Measurements from ENCODE around the gene CDKN2B. TPM values are rescaled to one million over a fixed set of nuclear protein-coding genes. Genes with fewer than 3 reads are reported as not detected.

CDKN2B gene
- total RNA-seq, 3 donors from 2014 or later (not counting 1 experiment from before 2014, with no cell fraction given) = 0.16 to 0.30 TPM; not detected in 1

GRCh38 chr9:22033012-22033630 lies 24.0 kb upstream of the CDKN2B start:
- Histone ChIP-seq H3K27me3 (ENCODE audit: control insufficient read depth, insufficient read depth, low read length) (no peaks in the 10 kb centered on the region), H3K36me3 (ENCODE audit: control insufficient read depth, insufficient read depth, low read length) (no peaks in the 10 kb centered on the region), H3K9me3 (ENCODE audit: control insufficient read depth, insufficient read depth, low read length) (no peaks in the 10 kb centered on the region), H3K4me1 (ENCODE audit: control insufficient read depth, insufficient read depth, low read length) (peaks cover 6% of the 10 kb centered on the region), H3K4me3 (ENCODE audit: low read length) (no peak overlapping the region), H3K27ac (ENCODE audit: low read length) (no peak overlapping the region)
- 91% methylated on average over 6 of the region's 8 CpGs for WGBS (ENCODE audit: insufficient coverage)
- Mint-ChIP-seq H3K9me3 (no peaks in the 10 kb centered on the region), H3K4me1 (peaks cover 9 to 10% of the 10 kb centered on the region in 2 donors), H3K4me3 (no peak overlapping the region), H3K27ac (no peak overlapping the region), H3K36me3 (no peaks in the 10 kb centered on the region), H3K27me3 (ENCODE audit: low read depth in 2 of 2) (no peaks in the 10 kb centered on the region)
- no peak for ATAC-seq
- intact Hi-C loops (cut with micrococcal nuclease) = no loop called here
- no peak for DNase-seq
- no peak for TF ChIP-seq CTCF (IDR thresholded peaks at IDR 0.05)

DNA sequence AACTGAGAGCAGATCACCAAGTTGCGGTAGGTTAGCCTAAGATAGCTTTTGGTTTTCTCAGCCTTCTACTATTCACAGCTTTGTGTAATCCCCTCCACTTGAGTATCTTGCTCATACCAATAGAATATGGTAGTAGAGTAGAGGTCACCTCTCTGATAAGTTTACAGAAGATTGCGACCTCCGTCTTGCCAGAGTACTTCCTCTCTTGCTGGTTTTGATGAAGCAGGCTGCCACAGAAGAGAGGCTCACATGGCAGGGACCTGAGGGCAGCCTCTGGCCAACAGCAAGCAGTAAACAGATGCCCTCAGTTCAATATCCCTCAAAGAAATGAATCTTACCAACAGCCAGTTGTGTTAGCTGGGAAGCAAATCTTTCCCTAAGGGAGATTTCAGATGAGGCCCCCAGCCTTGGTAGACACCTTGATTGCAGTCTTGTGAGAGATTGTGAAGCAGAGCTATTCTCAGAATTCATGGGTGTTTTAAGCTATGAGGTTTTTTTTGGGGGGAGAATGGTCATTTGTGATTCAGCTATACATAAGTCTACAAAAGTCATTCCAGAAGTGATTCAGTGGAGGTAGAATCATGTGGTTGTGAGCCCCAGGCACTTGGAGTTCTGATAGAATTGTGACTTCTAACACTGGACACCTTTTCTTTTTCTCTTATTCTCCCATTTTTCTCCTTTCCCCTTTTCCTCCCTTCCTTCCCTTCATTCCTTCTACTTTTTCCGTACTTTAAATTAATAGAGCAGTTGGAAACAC lies 22.7 kb upstream of the CDKN2B start:
- DNase-seq (no peak), ATAC-seq (no peak)
- Histone ChIP-seq H3K27ac (ENCODE audit: low read length) (no peak overlapping the region), H3K4me3 (ENCODE audit: low read length) (no peak overlapping the region), H3K9me3 (ENCODE audit: control insufficient read depth, insufficient read depth, low read length) (no peaks in the 10 kb centered on the region), H3K4me1 (ENCODE audit: control insufficient read depth, insufficient read depth, low read length) (peaks cover 6% of the 10 kb centered on the region), H3K27me3 (ENCODE audit: control insufficient read depth, insufficient read depth, low read length) (no peaks in the 10 kb centered on the region), H3K36me3 (ENCODE audit: control insufficient read depth, insufficient read depth, low read length) (no peaks in the 10 kb centered on the region)
- Mint-ChIP-seq H3K4me3 (no peak overlapping the region), H3K36me3 (no peaks in the 10 kb centered on the region), H3K27me3 (ENCODE audit: low read depth in 2 of 2) (peaks cover 0 to 2% of the 10 kb centered on the region in 2 donors), H3K4me1 (peaks cover 9 to 10% of the 10 kb centered on the region in 2 donors), H3K27ac (no peak overlapping the region), H3K9me3 (no peaks in the 10 kb centered on the region)
- no peak for TF ChIP-seq CTCF (IDR thresholded peaks at IDR 0.05)
- intact Hi-C loops (cut with micrococcal nuclease) = no loop called here
- 65% methylated on average over 3 of the region's 4 CpGs for whole genome bisulfite sequencing (ENCODE audit: insufficient coverage)

GRCh38 chr9:22030101-22030598 lies 21.0 kb upstream of the CDKN2B start:
- intact Hi-C loops (cut with micrococcal nuclease) = no loop called here
- Histone ChIP-seq H3K4me1 (ENCODE audit: control insufficient read depth, insufficient read depth, low read length) (no peaks in the 10 kb centered on the region), H3K27me3 (ENCODE audit: control insufficient read depth, insufficient read depth, low read length) (no peaks in the 10 kb centered on the region), H3K9me3 (ENCODE audit: control insufficient read depth, insufficient read depth, low read length) (no peaks in the 10 kb centered on the region), H3K27ac (ENCODE audit: low read length) (no peak overlapping the region), H3K4me3 (ENCODE audit: low read length) (no peak overlapping the region), H3K36me3 (ENCODE audit: control insufficient read depth, insufficient read depth, low read length) (no peaks in the 10 kb centered on the region)
- WGBS (ENCODE audit: insufficient coverage) = 0% methylated on average over 1 of the region's 1 CpG
- Mint-ChIP-seq H3K4me3 (no peak overlapping the region), H3K9me3 (no peaks in the 10 kb centered on the region), H3K27ac (no peak overlapping the region), H3K27me3 (ENCODE audit: low read depth in 2 of 2) (peaks cover 0 to 2% of the 10 kb centered on the region in 2 donors), H3K36me3 (no peaks in the 10 kb centered on the region), H3K4me1 (peaks cover under 1 to 2% of the 10 kb centered on the region in 2 donors)
- no peak for DNase-seq
- no peak for TF ChIP-seq CTCF (IDR thresholded peaks at IDR 0.05)
- ATAC-seq = peak in 1 of 3 donors; percentile 53

Measured in natural killer cell (primary cell).